Gastrocnemius medialis (tissue), 4 donors: ENCODE data around the gene CIAPIN1.

ENCODE experiments used
- CTCF ChIP-seq, 5 experiments: fragments of 450-650 bp in 3 of 5; fragments of 200-600 bp in 2 of 5; sonication (generic) in 2 of 5; IDR thresholded peaks in 4 of 5; conservative IDR thresholded peaks in 1 of 5; 1 replicate in 4 of 5; 2 replicates in 1 of 5; pipeline ENCODE4 v1.5.1; 2016 to 2019; ENCODE audit warnings: antibody characterized with exemption in 5 of 5, mild to moderate bottlenecking in 3 of 5, moderate library complexity in 3 of 5
- POLR2A ChIP-seq, 2 donors: fragments of 450-650 bp; IDR thresholded peaks; one replicate each; pipeline ENCODE4 v1.6.1; 2017; ENCODE audit warnings: antibody characterized with exemption in 2 of 2, mild to moderate bottlenecking in 2 of 2, moderate library complexity in 2 of 2

GRCh38 chr16:57430955-57431354 is 16.2 kb downstream of the CIAPIN1 start:
- TF ChIP-seq CTCF (IDR thresholded peaks at IDR 0.05 in 4 of 5, conservative IDR thresholded peaks at IDR 0.05 in 1 of 5) (no peak), POLR2A (IDR thresholded peaks at IDR 0.05) (no peak)
